ENCODE data around the gene ANKMY2.

Gene ANKMY2

GRCh38 chr7:16634271-16634738 is 11.2 kb downstream of the ANKMY2 start:
- Histone ChIP-seq H3K27ac (ENCODE audit: insufficient read depth in 1 of 2, low read depth in 1 of 2, low read length in 2 of 2, poor library complexity in 1 of 2, severe bottlenecking in 2 of 2) (no peak overlapping the region), H3K36me3 (ENCODE audit: control insufficient read depth in 4 of 4, insufficient read depth in 4 of 4, low read length in 3 of 4) (peaks cover 4 to 19% (median 6%) of the 10 kb centered on the region in 4 experiments), H3K27me3 (replicated peaks in 2 of 5; ENCODE audit: control insufficient read depth in 4 of 5, insufficient read depth in 5 of 5, low read length in 4 of 5) (no peaks in the 10 kb centered on the region), H3K9me3 (ENCODE audit: control extremely low read depth in 1 of 5, control insufficient read depth in 4 of 5, insufficient read depth in 2 of 5, low read depth in 1 of 5, low read length in 4 of 5) (no peaks in the 10 kb centered on the region), H3K4me1 (ENCODE audit: control extremely low read depth in 1 of 4, control insufficient read depth in 4 of 4, insufficient read depth in 4 of 4, low read length in 3 of 4) (no peaks in the 10 kb centered on the region), H3K4me3 (ENCODE audit: control insufficient read depth in 1 of 7, extremely low read depth in 1 of 7, insufficient read depth in 4 of 7, low read depth in 2 of 7, low read length in 6 of 7) (no peak overlapping the region)
- WGBS (ENCODE audit: insufficient coverage), result 97% methylated on average over 4 of the region's 4 CpGs
- CTCF ChIA-PET, result interaction anchor here (0.9 kb wide), 1 partner anchor 16 kb away, joined by 3 read pairs; no protein-coding TSS in a partner anchor
- POLR2A ChIA-PET, result no interaction called here
- DNase-seq, result no peak

- Histone ChIP-seq H3K27me3 (replicated peaks in 2 of 5; ENCODE audit: control insufficient read depth in 4 of 5, insufficient read depth in 5 of 5, low read length in 4 of 5) (no peaks in the 10 kb centered on the region), H3K27ac (ENCODE audit: insufficient read depth in 1 of 2, low read depth in 1 of 2, low read length in 2 of 2, poor library complexity in 1 of 2, severe bottlenecking in 2 of 2) (no peak overlapping the region), H3K4me3 (ENCODE audit: control insufficient read depth in 1 of 7, extremely low read depth in 1 of 7, insufficient read depth in 4 of 7, low read depth in 2 of 7, low read length in 6 of 7) (no peak overlapping the region), H3K4me1 (ENCODE audit: control extremely low read depth in 1 of 4, control insufficient read depth in 4 of 4, insufficient read depth in 4 of 4, low read length in 3 of 4) (no peaks in the 10 kb centered on the region), H3K9me3 (ENCODE audit: control extremely low read depth in 1 of 5, control insufficient read depth in 4 of 5, insufficient read depth in 2 of 5, low read depth in 1 of 5, low read length in 4 of 5) (no peaks in the 10 kb centered on the region), H3K36me3 (ENCODE audit: control insufficient read depth in 4 of 4, insufficient read depth in 4 of 4, low read length in 3 of 4) (peaks cover 5 to 24% (median 8%) of the 10 kb centered on the region in 4 experiments)
- POLR2A ChIA-PET, result no interaction called here
- WGBS (ENCODE audit: insufficient coverage), result 100% methylated on average over 1 of the region's 1 CpG
- DNase-seq, result no peak
- CTCF ChIA-PET, result no interaction called here
Observed at GRCh38 chr7:16630654-16631053, 14.9 kb downstream of the ANKMY2 start.

GRCh38 chr7:16627236-16627635 is 18.3 kb downstream of the ANKMY2 start:
- Histone ChIP-seq H3K27ac (ENCODE audit: insufficient read depth in 1 of 2, low read depth in 1 of 2, low read length in 2 of 2, poor library complexity in 1 of 2, severe bottlenecking in 2 of 2) (no peak overlapping the region), H3K9me3 (ENCODE audit: control extremely low read depth in 1 of 5, control insufficient read depth in 4 of 5, insufficient read depth in 2 of 5, low read depth in 1 of 5, low read length in 4 of 5) (no peaks in the 10 kb centered on the region), H3K36me3 (ENCODE audit: control insufficient read depth in 4 of 4, insufficient read depth in 4 of 4, low read length in 3 of 4) (peaks cover 16 to 27% (median 16%) of the 10 kb centered on the region in 4 experiments), H3K4me1 (ENCODE audit: control extremely low read depth in 1 of 4, control insufficient read depth in 4 of 4, insufficient read depth in 4 of 4, low read length in 3 of 4) (no peaks in the 10 kb centered on the region), H3K27me3 (replicated peaks in 2 of 5; ENCODE audit: control insufficient read depth in 4 of 5, insufficient read depth in 5 of 5, low read length in 4 of 5) (no peaks in the 10 kb centered on the region), H3K4me3 (ENCODE audit: control insufficient read depth in 1 of 7, extremely low read depth in 1 of 7, insufficient read depth in 4 of 7, low read depth in 2 of 7, low read length in 6 of 7) (no peak overlapping the region)
- no peak for DNase-seq
- POLR2A ChIA-PET, result no interaction called here
- CTCF ChIA-PET, result interaction anchor here (1.9 kb wide), 1 partner anchor 10 kb away, joined by 7 read pairs; no protein-coding TSS in a partner anchor
- WGBS (ENCODE audit: insufficient coverage), result no CpG with 5 or more reads among the region's 2 CpGs

GRCh38 chr7:16626388-16626787 is 19.2 kb downstream of the ANKMY2 start:
- CTCF ChIA-PET, result no interaction called here
- H3K4me3 ChIP-seq (ENCODE audit: control insufficient read depth in 1 of 7, extremely low read depth in 1 of 7, insufficient read depth in 4 of 7, low read depth in 2 of 7, low read length in 6 of 7), result no peak overlapping the region
- no peak overlapping the region for H3K27ac ChIP-seq (ENCODE audit: insufficient read depth in 1 of 2, low read depth in 1 of 2, low read length in 2 of 2, poor library complexity in 1 of 2, severe bottlenecking in 2 of 2)
- POLR2A ChIA-PET, result no interaction called here
- no peaks in the 10 kb centered on the region for H3K9me3 ChIP-seq (ENCODE audit: control extremely low read depth in 1 of 5, control insufficient read depth in 4 of 5, insufficient read depth in 2 of 5, low read depth in 1 of 5, low read length in 4 of 5)
- H3K27me3 ChIP-seq (replicated peaks in 2 of 5; ENCODE audit: control insufficient read depth in 4 of 5, insufficient read depth in 5 of 5, low read length in 4 of 5), result no peaks in the 10 kb centered on the region
- no peaks in the 10 kb centered on the region for H3K4me1 ChIP-seq (ENCODE audit: control extremely low read depth in 1 of 4, control insufficient read depth in 4 of 4, insufficient read depth in 4 of 4, low read length in 3 of 4)
- H3K36me3 ChIP-seq (ENCODE audit: control insufficient read depth in 4 of 4, insufficient read depth in 4 of 4, low read length in 3 of 4), result peaks cover 16 to 32% (median 17%) of the 10 kb centered on the region in 4 experiments
- no CpG with 5 or more reads among the region's 2 CpGs for WGBS (ENCODE audit: insufficient coverage)
- no peak for DNase-seq

- no peak overlapping the region for H3K27ac ChIP-seq (ENCODE audit: insufficient read depth in 1 of 2, low read depth in 1 of 2, low read length in 2 of 2, poor library complexity in 1 of 2, severe bottlenecking in 2 of 2)
- no peaks in the 10 kb centered on the region for H3K9me3 ChIP-seq (ENCODE audit: control extremely low read depth in 1 of 5, control insufficient read depth in 4 of 5, insufficient read depth in 2 of 5, low read depth in 1 of 5, low read length in 4 of 5)
- ChIA-PET POLR2A (no interaction called here), CTCF (interaction anchor here (1.2 kb wide), 1 partner anchor 18 kb away, joined by 3 read pairs; no protein-coding TSS in a partner anchor)
- H3K27me3 ChIP-seq (replicated peaks in 2 of 5; ENCODE audit: control insufficient read depth in 4 of 5, insufficient read depth in 5 of 5, low read length in 4 of 5), result no peaks in the 10 kb centered on the region
- no peaks in the 10 kb centered on the region for H3K4me1 ChIP-seq (ENCODE audit: control extremely low read depth in 1 of 4, control insufficient read depth in 4 of 4, insufficient read depth in 4 of 4, low read length in 3 of 4)
- no peak overlapping the region for H3K4me3 ChIP-seq (ENCODE audit: control insufficient read depth in 1 of 7, extremely low read depth in 1 of 7, insufficient read depth in 4 of 7, low read depth in 2 of 7, low read length in 6 of 7)
- peaks cover 13 to 58% (median 36%) of the 10 kb centered on the region in 4 experiments for H3K36me3 ChIP-seq (ENCODE audit: control insufficient read depth in 4 of 4, insufficient read depth in 4 of 4, low read length in 3 of 4)
- DNase-seq, result peak in 2 of 3 donors; percentile 7 to 45
- 83% methylated on average over 1 of the region's 2 CpGs for WGBS (ENCODE audit: insufficient coverage)
Observed at GRCh38 chr7:16619979-16620408, 25.6 kb downstream of the ANKMY2 start.

- WGBS (ENCODE audit: insufficient coverage), result 86% methylated on average over 18 of the region's 18 CpGs
- ChIA-PET POLR2A (no interaction called here), CTCF (no interaction called here)
- H3K4me3 ChIP-seq (ENCODE audit: control insufficient read depth in 1 of 7, extremely low read depth in 1 of 7, insufficient read depth in 4 of 7, low read depth in 2 of 7, low read length in 6 of 7), result no peak overlapping the region
- H3K27ac ChIP-seq (ENCODE audit: insufficient read depth in 1 of 2, low read depth in 1 of 2, low read length in 2 of 2, poor library complexity in 1 of 2, severe bottlenecking in 2 of 2), result no peak overlapping the region
- no peaks in the 10 kb centered on the region for H3K27me3 ChIP-seq (replicated peaks in 2 of 5; ENCODE audit: control insufficient read depth in 4 of 5, insufficient read depth in 5 of 5, low read length in 4 of 5)
- no peaks in the 10 kb centered on the region for H3K4me1 ChIP-seq (ENCODE audit: control extremely low read depth in 1 of 4, control insufficient read depth in 4 of 4, insufficient read depth in 4 of 4, low read length in 3 of 4)
- H3K9me3 ChIP-seq (ENCODE audit: control extremely low read depth in 1 of 5, control insufficient read depth in 4 of 5, insufficient read depth in 2 of 5, low read depth in 1 of 5, low read length in 4 of 5), result no peaks in the 10 kb centered on the region
- DNase-seq, result no peak
- peaks cover 3 to 50% (median 33%) of the 10 kb centered on the region in 4 experiments for H3K36me3 ChIP-seq (ENCODE audit: control insufficient read depth in 4 of 4, insufficient read depth in 4 of 4, low read length in 3 of 4)
Observed at GRCh38 chr7:16616542-16616941, 29.0 kb downstream of the ANKMY2 start.

- no peak overlapping the region for H3K4me3 ChIP-seq (ENCODE audit: control insufficient read depth in 1 of 7, extremely low read depth in 1 of 7, insufficient read depth in 4 of 7, low read depth in 2 of 7, low read length in 6 of 7)
- DNase-seq, result no peak
- no peaks in the 10 kb centered on the region for H3K4me1 ChIP-seq (ENCODE audit: control extremely low read depth in 1 of 4, control insufficient read depth in 4 of 4, insufficient read depth in 4 of 4, low read length in 3 of 4)
- H3K9me3 ChIP-seq (ENCODE audit: control extremely low read depth in 1 of 5, control insufficient read depth in 4 of 5, insufficient read depth in 2 of 5, low read depth in 1 of 5, low read length in 4 of 5), result no peaks in the 10 kb centered on the region
- CTCF ChIA-PET, result no interaction called here
- POLR2A ChIA-PET, result no interaction called here
- WGBS (ENCODE audit: insufficient coverage), result 100% methylated on average over 1 of the region's 4 CpGs
- H3K27ac ChIP-seq (ENCODE audit: insufficient read depth in 1 of 2, low read depth in 1 of 2, low read length in 2 of 2, poor library complexity in 1 of 2, severe bottlenecking in 2 of 2), result no peak overlapping the region
- no peaks in the 10 kb centered on the region for H3K27me3 ChIP-seq (replicated peaks in 2 of 5; ENCODE audit: control insufficient read depth in 4 of 5, insufficient read depth in 5 of 5, low read length in 4 of 5)
- H3K36me3 ChIP-seq (ENCODE audit: control insufficient read depth in 4 of 4, insufficient read depth in 4 of 4, low read length in 3 of 4), result peaks cover 3 to 48% (median 33%) of the 10 kb centered on the region in 4 experiments
Observed at GRCh38 chr7:16616122-16616521, 29.4 kb downstream of the ANKMY2 start.
